Measurements from ENCODE around the gene POLN.
"Not testable (repeated sequence)": the region's sequence is repeated elsewhere in the genome, so short reads cannot be mapped to it uniquely, and the experiment has no call there.

The POLN gene

DNA sequence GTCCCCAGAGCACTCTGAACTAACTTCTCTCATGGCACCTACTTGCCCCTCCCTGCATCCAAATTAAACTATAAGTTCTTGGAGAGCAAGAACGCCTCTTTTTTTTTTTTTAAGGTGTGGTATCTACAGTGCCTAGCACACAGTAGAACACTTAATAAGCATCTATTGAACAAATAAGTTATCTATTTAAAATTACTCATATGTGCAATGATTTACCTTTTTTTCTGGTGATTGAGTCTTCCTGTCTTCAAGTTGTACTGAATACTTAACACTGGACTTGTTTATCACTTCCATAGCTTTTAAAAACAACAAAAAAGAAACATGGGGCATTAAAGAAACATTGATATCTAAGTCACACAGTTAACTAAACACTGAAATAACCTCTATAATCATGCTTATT, 29.1 kb downstream of the POLN start:
- no peak for DNase-seq

DNA sequence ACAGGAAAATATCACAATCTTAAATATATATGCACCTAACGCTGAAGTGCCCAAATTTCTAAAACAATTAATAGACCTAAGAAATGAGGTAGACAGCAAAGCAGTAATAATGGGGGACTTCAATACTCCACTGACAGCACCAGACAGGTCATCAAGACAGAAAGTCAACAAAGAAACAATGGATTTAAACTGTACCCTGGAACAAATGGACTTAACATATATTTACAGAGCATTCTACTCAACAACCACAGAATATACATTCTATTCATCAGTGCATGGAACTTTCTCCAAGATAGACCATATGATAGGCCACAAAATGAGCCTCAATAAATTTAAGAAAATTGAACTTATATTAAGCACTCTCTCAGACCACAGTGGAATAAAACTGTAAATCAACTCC, 39.1 kb downstream of the POLN start:
- not testable (repeated sequence) for DNase-seq

DNA sequence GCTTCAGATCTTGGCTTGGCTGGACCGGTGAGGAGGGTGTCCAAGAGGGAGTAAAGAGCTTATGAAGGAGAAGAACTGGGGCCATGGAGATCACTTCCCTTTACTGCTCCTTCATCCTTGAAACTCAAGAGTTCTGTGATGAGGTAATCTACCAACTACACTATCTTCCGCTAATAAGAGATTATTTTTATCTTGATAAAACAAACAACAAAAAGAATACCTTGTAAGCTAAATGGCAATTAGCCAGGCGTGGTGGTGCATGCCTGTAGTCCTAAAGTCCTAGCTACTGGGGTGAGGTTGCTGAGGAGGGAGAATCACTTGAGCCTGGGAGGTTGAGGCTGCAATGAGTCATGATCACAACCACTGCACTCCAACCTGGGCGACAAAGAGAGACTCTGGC, 47.4 kb downstream of the POLN start:
- DNase-seq: no peak

DNA sequence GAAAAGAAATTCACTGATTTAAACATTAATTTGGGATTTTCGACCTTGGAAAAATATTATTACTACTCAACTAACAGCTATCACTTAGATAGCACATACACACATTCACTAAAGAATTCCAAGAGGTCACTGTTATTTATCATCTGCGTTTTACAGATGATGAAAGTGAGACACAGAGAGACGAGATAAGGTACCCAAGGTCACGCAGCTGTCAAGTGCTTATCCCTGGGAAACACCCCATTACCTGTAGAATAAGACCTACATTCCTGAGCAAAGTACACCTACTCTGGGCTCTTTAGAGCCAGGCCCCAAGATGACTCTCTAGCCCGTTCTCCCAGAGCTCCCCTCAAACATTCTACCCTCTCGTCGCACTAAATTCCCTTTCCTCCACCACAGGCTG, 48.6 kb downstream of the POLN start:
- DNase-seq: no peak

DNA sequence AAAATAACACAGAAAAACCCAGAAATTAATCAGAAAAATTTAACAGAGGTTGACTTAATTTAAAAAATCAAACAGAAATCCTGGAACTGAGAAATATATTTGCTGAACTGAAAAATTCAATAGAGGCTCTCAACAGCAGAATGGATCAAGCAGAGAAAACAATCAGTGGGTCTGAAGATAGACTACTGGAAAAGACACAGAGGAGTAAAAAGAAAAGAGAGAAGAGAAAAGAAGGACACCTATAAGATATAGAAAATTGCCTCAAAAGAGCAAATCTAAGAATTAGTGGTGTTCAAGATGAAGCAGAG, 55.1 kb downstream of the POLN start:
- no peak for DNase-seq

DNA sequence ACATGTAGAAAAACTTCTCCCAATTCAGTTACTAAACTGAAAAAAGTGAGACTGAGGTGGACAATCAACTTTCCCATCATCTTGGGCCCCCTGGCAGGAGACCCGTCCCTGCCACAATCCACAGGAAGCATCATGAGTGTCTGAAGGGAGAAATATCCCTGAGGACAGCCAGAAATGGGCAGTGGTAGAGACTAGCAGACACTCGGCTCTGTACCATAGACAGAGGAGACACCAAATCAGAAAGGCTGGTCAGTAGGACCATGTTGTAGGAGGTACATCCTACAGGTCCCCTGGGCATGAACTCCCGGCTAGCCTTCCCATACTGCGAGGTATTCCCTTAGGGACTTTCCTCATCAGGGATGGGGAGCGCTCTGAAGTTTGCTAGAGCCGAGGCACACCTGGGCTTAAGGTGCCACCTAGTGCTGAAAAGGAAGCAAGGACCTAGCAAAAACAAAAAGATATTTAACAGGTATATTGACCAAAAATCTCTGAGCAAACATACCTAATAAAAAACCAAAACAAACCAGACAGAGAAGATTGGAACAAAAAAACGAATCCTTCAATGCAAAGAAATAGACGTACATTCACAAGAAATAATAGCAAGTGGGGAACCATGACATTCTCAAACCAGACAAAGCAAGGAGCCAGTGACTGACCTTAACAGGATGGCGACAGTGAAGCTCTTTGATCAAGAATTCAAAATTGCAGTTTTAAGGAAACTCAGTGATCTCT, 55.6 kb downstream of the POLN start:
- no peak for DNase-seq

DNA sequence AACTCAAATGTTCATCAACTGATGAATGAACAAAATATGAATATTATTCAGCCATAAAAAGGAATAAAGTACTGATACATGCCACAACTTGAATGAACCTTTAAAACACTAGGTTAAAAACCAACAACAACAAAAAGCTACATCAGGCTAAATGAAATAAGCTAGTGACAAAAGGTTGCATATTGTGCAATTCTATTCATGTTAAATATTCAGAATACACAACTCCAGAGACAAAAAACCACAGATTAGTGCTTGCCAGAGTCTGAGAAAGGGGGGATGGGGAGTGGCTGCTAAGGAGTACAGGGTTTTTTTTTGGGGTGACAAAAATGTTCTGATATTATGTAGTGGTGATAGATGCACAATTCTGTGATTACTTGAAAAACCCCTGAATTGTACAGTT, 58.5 kb downstream of the POLN start:
- no peak for DNase-seq

DNA sequence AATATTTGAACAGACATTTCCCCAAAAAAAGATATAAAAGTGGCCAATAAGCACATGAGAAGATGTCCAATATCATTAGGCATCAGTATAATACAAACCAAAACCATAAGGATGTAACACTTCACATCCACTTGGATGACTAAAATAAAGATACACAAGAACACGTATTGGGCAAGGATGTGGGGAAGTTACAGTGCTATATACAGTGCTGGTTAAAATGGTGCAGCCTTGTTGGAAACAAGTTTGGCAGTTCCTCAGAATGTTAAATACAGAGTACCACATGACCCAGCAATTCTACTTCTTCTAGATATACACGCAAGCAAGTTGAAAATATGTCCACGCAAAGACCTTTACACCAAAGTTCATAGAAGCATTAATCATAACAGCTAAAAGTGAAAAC, 58.9 kb downstream of the POLN start:
- no peak for DNase-seq

DNA sequence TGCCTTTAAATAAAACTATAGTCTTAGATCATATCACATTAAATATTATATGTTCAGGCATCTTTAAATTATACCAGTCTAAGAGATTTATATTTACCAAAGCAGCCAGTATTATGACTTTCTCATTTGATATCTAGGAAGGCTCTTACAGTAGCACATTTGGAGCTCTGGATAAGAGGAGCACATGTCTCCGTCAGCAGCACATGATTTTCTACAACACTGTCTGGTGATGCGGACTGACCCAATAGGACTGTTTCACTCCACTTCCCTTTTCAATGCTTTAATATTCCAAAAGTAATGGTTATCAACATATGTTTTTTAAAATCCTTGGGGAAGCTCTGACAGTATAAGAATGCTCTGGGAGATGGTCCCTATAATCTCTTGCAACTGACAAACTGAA, 61.5 kb downstream of the POLN start:
- no peak for DNase-seq

DNA sequence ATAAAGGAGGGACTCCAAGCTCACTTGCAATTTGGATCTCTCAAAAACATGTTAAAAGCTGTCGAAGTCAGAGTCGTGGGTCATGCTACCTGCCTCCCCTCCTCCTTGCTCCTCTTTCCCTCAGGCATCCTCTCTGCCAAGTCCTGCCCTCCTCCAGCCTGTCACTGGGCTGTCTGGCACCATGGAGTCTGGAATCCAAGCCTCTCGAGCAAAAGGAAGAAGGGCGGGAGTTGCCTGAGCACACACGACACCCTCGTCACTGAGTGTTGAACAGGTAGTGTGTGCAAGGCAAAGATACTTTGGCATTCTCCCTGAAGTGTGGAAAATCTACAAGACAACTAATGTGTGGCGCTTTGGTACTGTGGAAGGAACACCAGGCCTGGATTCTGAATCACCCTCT, 62.2 kb downstream of the POLN start:
- no peak for DNase-seq

DNA sequence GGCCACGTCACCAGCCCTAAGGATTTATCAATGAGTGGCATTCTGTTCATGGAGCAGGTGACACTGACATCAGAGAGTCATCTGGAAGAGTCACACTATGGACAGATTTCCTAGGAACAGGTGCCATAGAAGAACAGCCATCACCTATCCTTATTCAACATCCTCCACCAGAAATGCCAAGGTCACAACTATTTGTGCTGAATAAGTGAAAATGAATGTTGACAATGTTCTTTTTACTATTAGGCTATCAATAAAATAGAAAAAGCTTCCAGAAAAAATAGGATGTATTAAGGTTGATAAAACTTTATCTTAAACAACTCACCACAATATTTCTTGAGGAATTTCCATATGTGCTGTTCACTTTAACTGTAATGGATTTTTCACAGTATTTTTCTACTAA, 62.9 kb downstream of the POLN start:
- DNase-seq: no peak

DNA sequence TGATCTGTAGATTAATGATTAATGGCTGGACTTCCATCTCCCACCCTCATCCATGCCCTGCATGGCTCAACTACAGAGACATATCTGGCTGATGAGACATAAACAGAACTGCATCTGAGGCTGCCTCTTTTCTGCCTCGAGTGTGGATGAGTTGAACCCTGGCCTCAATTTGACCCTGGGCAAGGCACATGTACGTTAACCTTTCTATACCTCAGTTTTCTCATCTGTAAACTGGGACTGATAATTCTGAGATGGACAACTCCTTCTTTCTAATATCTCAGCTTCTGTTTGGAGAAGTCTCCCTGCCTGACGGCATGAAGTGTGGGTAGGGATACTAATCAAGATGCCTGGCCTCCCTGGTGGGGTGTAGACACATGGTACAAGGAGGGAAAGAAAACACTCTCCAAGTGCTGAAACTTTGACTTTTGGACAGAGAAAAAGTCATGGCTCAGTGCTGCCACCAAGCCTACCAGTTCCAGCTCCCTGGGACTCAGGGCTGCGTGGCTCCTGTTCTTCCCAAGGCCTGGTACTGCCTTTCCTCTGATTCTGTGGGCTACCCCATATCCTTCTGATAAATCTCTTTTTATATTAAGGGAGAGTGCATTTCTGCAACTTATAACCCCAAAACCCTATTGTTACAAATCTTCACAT, 64.4 kb downstream of the POLN start:
- no peak for DNase-seq

DNA sequence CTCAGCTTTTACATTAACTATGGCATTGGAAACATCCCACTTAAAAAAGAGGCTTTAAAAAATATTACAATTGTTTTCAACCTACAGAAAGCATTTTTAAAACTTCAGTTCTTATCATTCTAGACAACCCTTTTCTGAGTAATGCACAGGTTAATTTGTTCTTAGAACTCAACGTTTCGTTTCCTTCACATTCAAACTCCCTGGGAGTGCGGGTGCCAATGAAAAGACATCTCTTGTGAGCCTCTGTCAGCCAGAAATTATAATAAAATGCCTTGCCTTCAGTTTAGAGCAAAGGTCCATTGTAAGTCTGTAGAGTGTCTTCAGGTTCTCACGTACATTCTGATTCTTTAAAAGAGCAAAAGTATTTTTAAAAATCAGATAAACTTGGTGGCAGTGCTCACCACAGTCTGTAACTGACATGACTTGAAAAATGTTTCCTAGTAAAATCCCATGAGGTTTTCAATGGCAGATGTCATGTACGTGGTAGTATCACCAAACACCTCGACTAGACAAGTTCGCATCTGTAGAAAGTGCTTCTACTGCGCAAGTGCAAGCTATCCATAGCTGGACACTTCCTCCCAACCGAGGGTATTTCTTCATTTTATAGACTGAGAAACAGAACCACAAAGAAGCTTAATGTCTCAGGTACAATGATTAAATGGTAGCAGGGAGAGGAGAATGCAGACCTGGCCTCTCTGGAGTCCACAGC, 65.8 kb downstream of the POLN start:
- no peak for DNase-seq

DNA sequence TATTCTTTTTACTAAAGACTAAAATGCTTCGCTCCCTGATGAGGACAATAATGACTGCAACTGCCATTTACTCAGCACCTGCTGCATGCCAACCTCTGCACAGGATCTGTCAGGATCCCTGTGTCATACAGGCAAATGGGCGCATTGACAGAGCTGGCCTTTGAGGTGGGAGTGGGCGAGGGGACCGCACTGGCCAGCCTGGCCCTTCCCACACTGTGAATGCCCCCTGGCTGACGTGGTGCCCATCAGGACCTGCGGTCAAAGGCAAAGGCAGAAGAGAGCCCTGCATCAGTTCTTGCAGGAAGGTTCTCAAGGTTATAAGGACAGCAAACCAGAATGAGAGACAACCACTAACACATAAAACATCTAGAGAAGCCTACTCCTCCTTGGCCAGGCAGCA, 67.9 kb downstream of the POLN start:
- DNase-seq: no peak

DNA sequence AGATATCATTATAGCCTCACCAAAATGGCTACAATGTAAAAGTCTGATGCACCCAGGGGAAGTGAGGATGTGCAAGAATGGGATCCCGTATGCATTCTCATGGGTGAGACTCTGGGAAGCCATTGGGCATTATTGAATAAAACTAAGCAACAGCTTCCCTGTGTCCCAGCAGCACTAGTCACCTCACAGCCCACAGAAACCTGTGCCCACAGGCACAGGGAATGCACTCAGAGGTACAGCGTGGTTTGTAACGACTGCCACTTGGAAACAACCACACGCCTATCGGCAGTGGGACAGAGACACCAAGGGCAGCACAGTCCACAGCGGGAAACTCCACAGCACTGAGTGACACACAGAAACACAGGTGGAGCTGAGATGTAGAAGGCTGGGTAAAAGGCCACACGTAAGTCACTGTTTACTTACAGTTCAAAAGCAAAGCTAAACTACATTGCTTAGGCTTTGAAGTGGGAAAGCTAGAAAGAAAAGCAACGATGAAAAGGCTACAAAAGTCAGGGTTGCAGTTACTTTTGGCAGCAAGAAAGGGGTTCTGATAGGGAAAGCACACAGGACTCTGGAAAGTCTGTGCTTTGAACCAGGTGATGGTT, 69.2 kb downstream of the POLN start:
- DNase-seq: no peak

DNA sequence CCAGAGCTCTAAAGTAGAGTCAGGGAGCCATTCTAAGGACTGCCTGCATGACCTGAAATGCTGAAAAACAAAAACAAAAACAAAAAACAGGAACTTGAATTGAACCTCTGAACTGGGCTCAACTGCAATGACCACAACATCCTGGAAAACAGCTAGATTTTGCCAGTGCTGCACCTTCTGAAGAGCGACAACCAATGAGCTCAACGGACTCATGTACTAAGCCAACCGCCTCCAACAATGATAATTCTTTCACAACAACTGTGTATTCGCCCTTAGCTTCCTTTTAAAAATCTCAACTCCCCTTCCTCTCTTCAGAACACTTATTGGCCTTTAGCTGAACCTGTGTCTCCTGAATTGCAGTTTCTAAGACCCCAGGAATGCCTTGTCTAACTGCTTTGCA, 69.8 kb downstream of the POLN start:
- DNase-seq: no peak

DNA sequence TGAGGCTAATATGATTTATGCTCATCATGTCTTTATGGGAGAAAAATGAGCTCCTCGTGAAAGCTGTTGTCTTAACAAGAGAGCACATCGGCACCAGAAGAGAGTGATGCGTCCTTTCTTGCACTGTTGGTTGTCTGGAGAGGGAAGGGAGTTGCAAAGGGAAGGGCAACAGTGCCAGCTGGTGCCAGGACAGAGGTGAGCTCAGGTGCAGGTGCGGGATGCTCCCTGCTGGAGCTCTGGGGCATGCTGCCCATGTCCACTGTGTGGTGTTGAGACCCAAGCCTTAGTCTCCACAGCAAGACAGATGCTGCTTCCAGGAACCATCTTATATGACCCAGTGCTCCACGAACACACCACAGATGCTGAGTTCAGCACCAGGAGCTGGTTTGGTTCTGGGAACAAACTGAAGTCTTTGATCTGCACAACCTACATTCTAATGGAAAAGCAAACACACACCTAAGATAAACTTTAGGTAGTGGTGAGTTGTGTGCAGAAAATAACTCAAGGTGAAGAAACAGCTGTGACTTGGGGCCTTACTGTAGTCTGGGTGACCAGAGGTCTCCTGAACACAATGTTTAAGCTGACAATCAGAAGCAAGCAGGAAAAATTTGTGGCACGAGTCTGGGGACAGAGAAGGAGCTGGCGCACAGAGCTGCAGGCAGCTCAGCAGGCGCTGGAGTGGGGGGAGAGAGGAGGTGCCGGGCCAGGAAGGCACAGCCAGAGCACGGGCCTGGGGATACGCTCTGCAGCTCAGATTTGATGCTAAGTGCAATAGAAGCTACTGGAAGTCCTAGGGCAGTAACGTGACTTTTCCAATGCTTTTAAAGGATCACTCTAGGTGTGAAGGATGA, 73.2 kb downstream of the POLN start:
- no peak for DNase-seq

DNA sequence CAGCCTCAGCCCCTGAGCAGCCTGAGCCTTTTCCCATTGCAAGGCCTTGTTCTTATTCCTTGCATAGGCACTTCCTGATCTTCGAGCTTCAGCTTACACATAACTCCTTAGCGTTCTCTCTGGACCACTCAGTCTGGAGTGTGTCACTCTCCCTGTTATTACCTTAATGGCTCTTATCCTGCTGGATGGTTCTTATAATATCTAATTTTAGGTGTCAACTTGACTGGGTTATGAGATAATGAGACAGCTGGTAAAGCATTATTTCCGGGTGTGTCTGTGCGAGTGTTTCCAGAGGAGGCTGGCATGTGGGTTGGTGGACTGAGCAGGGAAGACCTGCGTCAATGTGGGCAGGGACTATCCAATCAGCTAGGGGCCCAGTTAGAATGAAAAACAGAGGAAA, 75.7 kb downstream of the POLN start:
- no peak for DNase-seq

DNA sequence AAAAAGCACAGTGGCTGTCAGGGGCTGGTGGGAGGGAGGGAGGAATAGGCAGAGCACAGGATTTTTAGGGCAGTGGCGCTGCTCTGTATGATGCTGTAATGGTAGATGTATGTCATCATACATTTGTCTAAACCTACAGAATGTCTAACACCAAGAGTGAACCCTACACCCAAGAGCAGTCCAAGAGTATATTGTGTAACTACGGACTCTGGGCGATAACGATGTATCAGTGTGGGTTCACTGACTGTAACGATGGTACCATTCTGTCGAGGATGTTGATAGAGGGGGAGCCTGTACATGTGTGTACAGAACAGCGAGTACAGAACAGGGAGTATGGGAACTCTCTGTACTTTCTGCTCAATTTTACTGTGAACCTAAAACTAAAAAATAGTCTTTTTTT, 76.5 kb downstream of the POLN start:
- DNase-seq: no peak

DNA sequence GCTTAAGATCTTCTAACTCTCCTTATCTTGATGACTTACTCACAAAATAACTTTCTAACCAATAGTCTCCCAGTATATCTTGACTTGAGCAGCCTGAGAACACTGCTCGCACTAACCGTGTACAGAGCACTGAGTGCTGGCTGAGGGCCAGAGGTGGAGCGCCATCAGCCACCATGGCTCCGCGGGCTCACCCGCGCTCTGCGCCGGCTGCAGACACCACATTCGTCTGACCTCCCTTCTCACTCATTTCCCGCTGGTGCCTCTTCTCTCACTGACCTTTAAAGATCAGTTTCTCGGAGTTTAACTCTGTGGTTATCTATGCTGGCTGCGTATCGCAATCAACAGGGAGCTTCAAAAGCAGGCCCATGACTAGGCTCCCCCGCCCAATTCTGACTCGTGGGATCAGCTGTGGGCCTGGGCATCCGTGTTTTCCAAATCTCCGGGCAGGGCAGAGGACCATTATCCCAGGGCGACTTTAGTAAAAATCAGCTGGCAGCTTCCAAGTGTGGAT, 78.6 kb downstream of the POLN start:
- no peak for DNase-seq

DNA sequence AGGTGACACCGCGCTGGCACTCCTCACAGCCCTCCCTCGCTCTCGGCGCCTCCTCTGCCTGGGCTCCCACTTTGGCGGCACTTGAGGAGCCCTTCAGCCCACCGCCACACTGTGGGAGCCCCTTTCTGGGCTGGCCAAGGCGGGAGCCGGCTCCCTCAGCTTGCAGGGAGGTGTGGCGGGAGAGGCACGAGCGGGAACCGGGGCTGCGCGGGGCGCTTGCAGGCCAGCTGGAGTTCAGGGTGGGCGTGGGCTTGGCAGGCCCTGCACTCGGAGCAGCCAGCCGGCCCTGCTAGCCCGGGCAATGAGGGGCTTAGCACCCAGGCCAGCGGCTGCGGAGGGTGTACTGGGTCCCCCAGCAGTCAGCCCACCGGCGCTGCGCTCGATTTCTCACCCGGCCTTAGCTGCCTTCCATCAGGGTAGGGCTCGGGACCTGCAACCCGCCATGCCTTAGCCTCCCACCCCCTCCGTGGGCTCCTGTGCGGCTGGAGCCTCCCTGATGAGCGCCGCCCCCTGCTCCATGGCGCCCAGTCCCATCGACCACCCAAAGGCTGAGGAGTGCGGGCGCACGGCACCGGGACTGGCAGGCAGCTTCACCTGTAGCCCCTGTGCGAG, 80.7 kb downstream of the POLN start:
- not testable (repeated sequence) for DNase-seq

DNA sequence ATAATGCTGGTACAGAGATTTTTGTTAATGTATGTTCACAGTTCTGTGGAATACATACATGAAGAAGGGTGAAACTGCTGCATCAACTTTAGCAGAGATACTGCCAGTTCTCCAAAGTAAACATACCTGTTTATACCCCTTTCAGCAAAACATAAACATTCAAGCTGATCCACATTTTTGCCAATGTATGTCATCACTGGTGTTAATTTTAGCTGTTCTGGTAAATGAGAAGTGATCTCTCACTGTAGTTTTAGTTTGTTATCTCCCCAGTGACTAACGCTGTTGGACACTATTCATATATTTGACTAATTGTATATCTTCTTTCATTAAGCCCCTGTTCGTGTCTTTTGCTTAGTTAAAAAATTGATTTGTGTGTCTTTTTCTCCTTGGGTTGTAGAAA, 82.0 kb downstream of the POLN start:
- DNase-seq: no peak

DNA sequence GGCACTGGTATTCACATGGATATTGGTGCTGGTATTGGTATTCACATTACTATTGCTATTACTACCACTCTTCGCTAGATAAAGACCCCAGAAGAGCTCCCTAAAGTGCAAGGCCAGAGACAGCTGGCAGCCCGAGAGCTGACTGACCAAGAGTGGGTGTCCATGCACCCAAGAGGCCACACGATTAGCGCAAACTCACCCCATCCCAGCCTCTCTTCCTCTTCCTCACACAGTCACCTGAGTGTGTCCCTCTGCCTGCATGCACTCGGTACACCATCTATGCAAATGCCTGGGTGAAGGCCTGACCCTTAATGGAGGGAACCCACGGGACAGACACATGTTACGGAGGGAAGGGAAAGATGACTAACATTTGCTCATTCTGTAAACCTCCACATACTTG, 86.7 kb downstream of the POLN start:
- DNase-seq: no peak
